HCT116 (cell line): ENCODE data around the gene RELL1. TPM values are rescaled to one million over a fixed set of nuclear protein-coding genes. Genes with fewer than 3 reads are reported as not detected.

ENCODE experiments used
- ATAC-seq: fragments of 200-7000 bp; cut with Tn5 transposase; 2 replicates; pipeline ENCODE4 v1.9.1; 2020; ENCODE audit warnings: mild to moderate bottlenecking, moderate library complexity
- BruUV-seq: library from RNA; stranded (reverse); fragments of 400-500 nt; replicated peaks from 2 replicates; lab custom pipeline; 2021; lab: Mats Ljungman, UMichigan
- CTCF ChIA-PET: fragments of 300-600 bp; sonication (Branson Sonifier 250); formaldehyde crosslinking; loops from one replicate; lab custom pipeline; 2021; ENCODE audit warnings: antibody characterized with exemption; lab: Charles Lee
- POLR2A ChIA-PET: fragments of 300-600, 350-600 bp; sonication (Branson Sonifier 250); formaldehyde crosslinking; loops from one replicate; lab custom pipeline; 2021; ENCODE audit warnings: antibody characterized with exemption; lab: Charles Lee
- RAD21 ChIA-PET, 2 experiments: fragments of 300-600 bp; sonication (Branson Sonifier 250); formaldehyde crosslinking; loops; one replicate each; lab custom pipeline; 2023; ENCODE audit warnings: low total read pairs in 2 of 2; ENCODE audit not compliant: uncharacterized antibody in 2 of 2, unreplicated experiment in 2 of 2, low non-redundant PET in 1 of 2; lab: Charles Lee
- DNase-seq: peaks from one replicate; pipeline ENCODE4 v3.0.0-alpha.2; 2010; ENCODE audit warnings: low read depth, low spot score
- H2AFZ ChIP-seq: fragments of 200-600 bp; shearing (Covaris generic), sonication (generic); 2 replicates; pipeline ENCODE4 v1.6.1; 2017; ENCODE audit warnings: low read depth, mixed run types, mixed read lengths, antibody characterized with exemption, low read length; ENCODE audit not compliant: poor library complexity, severe bottlenecking
- H3K27ac ChIP-seq: 2 replicates; pipeline ENCODE4 v1.5.1; 2012; ENCODE audit warnings: low read depth, low read length
- H3K27me3 ChIP-seq: fragments of 200-600 bp; sonication (generic); 2 replicates; pipeline ENCODE4 v1.6.1; 2016; ENCODE audit warnings: mixed run types, low read length, mixed read lengths; ENCODE audit not compliant: insufficient read depth
- H3K36me3 ChIP-seq, 2 experiments: fragments of 200-500 bp in 1 of 2; fragments of 200-600 bp in 1 of 2; sonication (Bioruptor generic) in 1 of 2; sonication (generic) in 1 of 2; 2 replicates each; pipeline versions ENCODE4 v1.5.1 to v1.6.1; 2014 to 2016; ENCODE audit warnings: low read length in 2 of 2, inconsistent platforms in 1 of 2, mixed read lengths in 1 of 2, mixed run types in 1 of 2; ENCODE audit not compliant: insufficient read depth in 2 of 2, control insufficient read depth in 1 of 2
- H3K4me1 ChIP-seq, 2 experiments: fragments of 200-600 bp in 1 of 2; sonication (generic) in 1 of 2; 2 replicates each; pipeline versions ENCODE4 v1.5.1 to v1.6.1; 2012 to 2017; ENCODE audit warnings: low read length in 2 of 2, inconsistent platforms in 1 of 2, mild to moderate bottlenecking in 1 of 2, mixed read lengths in 1 of 2, mixed run types in 1 of 2, moderate library complexity in 1 of 2; ENCODE audit not compliant: insufficient read depth in 2 of 2, control insufficient read depth in 1 of 2
- H3K4me2 ChIP-seq: fragments of 200-600 bp; sonication (generic); 2 replicates; pipeline ENCODE4 v1.6.1; 2017; ENCODE audit warnings: mixed run types, low read length, mixed read lengths
- H3K4me3 ChIP-seq, 2 experiments: fragments of 200-600 bp in 1 of 2; sonication (generic) in 1 of 2; replicated peaks in 1 of 2; 2 replicates each; pipeline ENCODE4 v1.5.1; 2011 to 2016; ENCODE audit warnings: low read length in 2 of 2, control low read depth in 1 of 2, low read depth in 1 of 2, mild to moderate bottlenecking in 1 of 2, mixed read lengths in 1 of 2, mixed run types in 1 of 2
- H3K79me2 ChIP-seq: fragments of 200-600 bp; sonication (generic); 2 replicates; pipeline ENCODE4 v1.6.1; 2017; ENCODE audit warnings: mild to moderate bottlenecking, mixed run types, low read length, moderate library complexity, mixed read lengths; ENCODE audit not compliant: insufficient read depth
- H3K9ac ChIP-seq: fragments of 200-600 bp; sonication (generic); 2 replicates; pipeline ENCODE4 v1.6.1; 2016; ENCODE audit warnings: low read length, mixed read lengths
- H3K9me2 ChIP-seq: fragments of 200-600 bp; sonication (generic), shearing (Covaris generic); 2 replicates; pipeline ENCODE4 v1.6.1; 2017; ENCODE audit warnings: mixed run types, mild to moderate bottlenecking, moderate library complexity; ENCODE audit not compliant: insufficient read depth
- H3K9me3 ChIP-seq, 2 experiments: fragments of 200-500 bp in 1 of 2; fragments of 200-600 bp in 1 of 2; sonication (Bioruptor generic) in 1 of 2; sonication (generic) in 1 of 2; 2 replicates each; pipeline ENCODE4 v1.6.1; 2014 to 2017; ENCODE audit warnings: low read length in 2 of 2, mixed read lengths in 2 of 2, inconsistent platforms in 1 of 2, low read depth in 1 of 2, mild to moderate bottlenecking in 1 of 2, mixed run types in 1 of 2, moderate library complexity in 1 of 2; ENCODE audit not compliant: control insufficient read depth in 1 of 2, insufficient read depth in 1 of 2
- H4K20me1 ChIP-seq: fragments of 200-600 bp; sonication (generic), shearing (Covaris generic); 2 replicates; pipeline ENCODE4 v1.6.1; 2017; ENCODE audit warnings: mixed run types, mild to moderate bottlenecking, moderate library complexity; ENCODE audit not compliant: insufficient read depth
- CEBPB ChIP-seq: IDR thresholded peaks from 2 replicates; pipeline ENCODE4 v1.6.1; 2012; ENCODE audit warnings: low read depth
- EGR1 ChIP-seq: IDR thresholded peaks from 2 replicates; pipeline ENCODE4 v1.6.1; 2012; ENCODE audit warnings: low read depth
- ELF1 ChIP-seq: IDR thresholded peaks from 2 replicates; pipeline ENCODE4 v1.6.1; 2012; ENCODE audit warnings: low read depth, borderline replicate concordance
- EZH2 ChIP-seq: fragments of 200-600 bp; sonication (generic); IDR thresholded peaks from 2 replicates; pipeline ENCODE4 v1.6.1; 2017; ENCODE audit warnings: antibody characterized with exemption, mixed run types
- EZH2phosphoT487 ChIP-seq: fragments of 200-600 bp; IDR thresholded peaks from 2 replicates; pipeline ENCODE4 v1.6.1; 2018; ENCODE audit warnings: antibody characterized with exemption, borderline replicate concordance
- FOSL1 ChIP-seq: IDR thresholded peaks from 2 replicates; pipeline ENCODE4 v1.6.1; 2012; ENCODE audit warnings: low read depth
- JUND ChIP-seq: IDR thresholded peaks from 2 replicates; pipeline ENCODE4 v1.6.1; 2012
- POLR2A ChIP-seq: IDR thresholded peaks from 2 replicates; pipeline ENCODE4 v1.7.0; 2011; ENCODE audit warnings: borderline replicate concordance; ENCODE audit not compliant: insufficient read depth, insufficient read length; ENCODE audit errors: extremely low read depth
- POLR2AphosphoS5 ChIP-seq: IDR thresholded peaks from 2 replicates; pipeline ENCODE4 v1.6.1; 2011; ENCODE audit warnings: mild to moderate bottlenecking, low read depth, low read length, moderate library complexity
- SP1 ChIP-seq: IDR thresholded peaks from 2 replicates; pipeline ENCODE4 v1.6.1; 2012; ENCODE audit warnings: low read depth
- SRF ChIP-seq: IDR thresholded peaks from 2 replicates; pipeline ENCODE4 v1.6.1; 2012; ENCODE audit warnings: low read depth
- TCF7L2 ChIP-seq: IDR thresholded peaks from 2 replicates; pipeline ENCODE4 v1.7.0; 2011; ENCODE audit warnings: borderline replicate concordance, inconsistent platforms; ENCODE audit not compliant: insufficient read depth, insufficient read length; ENCODE audit errors: extremely low read depth
- YY1 ChIP-seq: IDR thresholded peaks from 2 replicates; pipeline ENCODE4 v1.6.1; 2011; ENCODE audit warnings: low read length, low read depth, moderate library complexity, mild to moderate bottlenecking; ENCODE audit not compliant: insufficient replicate concordance; ENCODE audit errors: extremely low read depth
- ZFX ChIP-seq: fragments of 450-650 bp; IDR thresholded peaks from 2 replicates; pipeline ENCODE4 v1.6.1; 2017
- intact Hi-C: fragments of 100-400 bp; cut with micrococcal nuclease; formaldehyde crosslinking; loops from 2 replicates; pipeline ENCODE4 v1.10.0; 2022
- total RNA-seq: library from RNA; stranded (reverse); gene quantifications from one replicate; pipeline ENCODE4 v1.2.1, GENCODE V29; 2021; ENCODE audit not compliant: unreplicated experiment
- TF ChIP-seq, protein P1 (sequence below): IDR thresholded peaks from 2 replicates; pipeline ENCODE4 v1.6.1; 2012
- TF ChIP-seq, protein P2 (sequence below): IDR thresholded peaks from 2 replicates; pipeline ENCODE4 v1.6.1; 2011; ENCODE audit warnings: mild to moderate bottlenecking, low read length, moderate library complexity; ENCODE audit not compliant: insufficient replicate concordance; ENCODE audit errors: extremely low read depth

Gene RELL1
- total RNA-seq, 1 experiment from 2014 or later = 30.2 TPM

DNA sequence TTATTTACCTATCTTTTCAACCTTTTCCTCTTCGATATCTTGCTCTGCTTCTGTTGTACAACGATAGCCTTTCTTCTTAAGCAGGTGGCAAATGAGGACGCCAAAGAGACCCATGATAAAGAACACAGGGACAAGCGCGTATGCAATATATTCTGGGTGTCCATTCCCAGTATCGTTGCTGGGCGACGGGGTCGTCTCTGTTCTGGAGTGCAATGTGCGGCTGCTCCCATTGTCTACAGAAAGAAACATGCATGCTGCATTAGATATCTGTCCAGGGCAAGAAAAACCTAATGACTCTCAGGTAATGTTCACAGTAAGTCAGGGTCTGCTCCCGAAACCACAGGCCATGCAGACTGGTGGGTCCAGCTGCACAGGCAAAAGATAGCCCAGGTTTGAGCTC is 36.9 kb downstream of the RELL1 start:
- no TSS peak for BruUV-seq
- ChIA-PET CTCF (no interaction called here), POLR2A (no interaction called here), RAD21 (no interaction called here)
- no peak for TF ChIP-seq ELF1
- no peak for TF ChIP-seq SP1
- TF ChIP-seq FOSL1 = no peak
- no peak for TF ChIP-seq CEBPB
- TF ChIP-seq, protein P1, sequence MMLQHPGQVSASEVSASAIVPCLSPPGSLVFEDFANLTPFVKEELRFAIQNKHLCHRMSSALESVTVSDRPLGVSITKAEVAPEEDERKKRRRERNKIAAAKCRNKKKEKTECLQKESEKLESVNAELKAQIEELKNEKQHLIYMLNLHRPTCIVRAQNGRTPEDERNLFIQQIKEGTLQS = no peak
- TF ChIP-seq POLR2AphosphoS5 = no peak
- Histone ChIP-seq H3K4me1 (peaks cover 23 to 49% of the 10 kb centered on the region in 2 experiments), H3K27ac (no peak overlapping the region), H2AFZ (no peak overlapping the region), H3K4me2 (peak overlapping the region; percentile 74; the same call in 1 of the 2 replicates), H4K20me1 (no peaks in the 10 kb centered on the region), H3K9me2 (no peaks in the 10 kb centered on the region), H3K9ac (no peak overlapping the region), H3K79me2 (no peaks in the 10 kb centered on the region; the same call in 1 of the 2 replicates), H3K36me3 (peaks cover 2 to 9% of the 10 kb centered on the region in 2 experiments; a peak in 1 of 4 replicates), H3K27me3 (no peaks in the 10 kb centered on the region), H3K9me3 (peaks cover 0 to 6% of the 10 kb centered on the region in 2 experiments; a peak in 1 of 4 replicates), H3K4me3 (no peak overlapping the region)
- intact Hi-C loops = loop anchor here (5.0 kb wide), 1 partner anchor 47 kb away; no protein-coding TSS in a partner anchor
- ATAC-seq (no peak), DNase-seq (no peak)

DNA sequence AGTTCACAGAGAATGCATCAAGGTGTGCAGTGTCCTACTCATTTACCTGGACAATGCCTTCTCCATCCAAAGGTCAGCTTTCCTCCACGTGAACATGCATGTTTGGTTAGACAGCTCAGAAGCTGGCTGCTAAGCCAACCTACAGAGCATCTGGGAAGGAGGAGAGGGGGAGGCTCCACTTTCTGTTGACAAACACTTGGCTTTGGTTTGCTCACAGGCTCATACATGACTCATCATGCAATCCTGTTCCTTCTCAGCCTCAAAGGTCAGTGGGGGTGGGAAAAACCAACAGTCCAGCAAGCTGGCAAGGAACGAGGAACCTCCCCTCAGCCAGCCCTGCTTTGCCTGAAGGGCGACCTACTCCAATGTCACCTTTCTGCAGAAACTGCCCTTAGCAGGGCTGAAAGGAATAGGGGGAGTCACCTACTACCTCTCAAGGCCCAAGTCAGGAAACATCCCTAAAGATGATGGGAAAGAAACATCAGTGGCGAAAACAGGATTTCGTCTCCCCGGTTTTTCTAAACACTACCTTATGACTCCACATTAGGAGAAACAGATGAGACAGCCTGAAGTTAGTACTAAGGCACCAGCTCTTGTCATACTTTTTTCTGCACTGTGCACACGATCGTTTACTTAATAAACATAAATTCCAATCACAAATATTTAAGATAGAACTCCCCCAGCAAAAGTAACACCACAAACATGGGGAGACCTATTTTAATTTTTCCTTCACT is 37.9 kb downstream of the RELL1 start:
- peak; percentile 77 for DNase-seq
- Histone ChIP-seq H4K20me1 (no peaks in the 10 kb centered on the region), H3K4me1 (peaks cover 17 to 39% of the 10 kb centered on the region in 2 experiments), H3K9me3 (no peaks in the 10 kb centered on the region), H3K36me3 (peaks cover 2 to 9% of the 10 kb centered on the region in 2 experiments; a peak in 1 of 4 replicates), H2AFZ (no peak overlapping the region), H3K4me2 (peak overlapping the region; percentile 74), H3K9me2 (no peaks in the 10 kb centered on the region), H3K79me2 (no peaks in the 10 kb centered on the region; the same call in 1 of the 2 replicates), H3K9ac (peak overlapping the region; percentile 32), H3K27ac (peak overlapping the region; percentile 16; the same call in 1 of the 2 replicates), H3K4me3 (peak overlapping the region in 1 of 2 experiments; percentile 32; a peak in 2 of 4 replicates), H3K27me3 (no peaks in the 10 kb centered on the region)
- peak; percentile 96 for ATAC-seq
- ChIA-PET POLR2A (no interaction called here), CTCF (no interaction called here), RAD21 (no interaction called here)
- intact Hi-C loops = loop anchor here (1.0 to 5.0 kb wide), 2 partner anchors 18 to 46 kb away; no protein-coding TSS in a partner anchor
- no TSS peak for BruUV-seq
- TF ChIP-seq, protein P1 = no peak
- TF ChIP-seq CEBPB = peak; percentile 76
- TF ChIP-seq EZH2phosphoT487 = no peak
- TF ChIP-seq TCF7L2 = peak; percentile 59
- TF ChIP-seq SRF = peak; percentile 38; the same call in 1 of the 2 replicates
- TF ChIP-seq, protein P2, sequence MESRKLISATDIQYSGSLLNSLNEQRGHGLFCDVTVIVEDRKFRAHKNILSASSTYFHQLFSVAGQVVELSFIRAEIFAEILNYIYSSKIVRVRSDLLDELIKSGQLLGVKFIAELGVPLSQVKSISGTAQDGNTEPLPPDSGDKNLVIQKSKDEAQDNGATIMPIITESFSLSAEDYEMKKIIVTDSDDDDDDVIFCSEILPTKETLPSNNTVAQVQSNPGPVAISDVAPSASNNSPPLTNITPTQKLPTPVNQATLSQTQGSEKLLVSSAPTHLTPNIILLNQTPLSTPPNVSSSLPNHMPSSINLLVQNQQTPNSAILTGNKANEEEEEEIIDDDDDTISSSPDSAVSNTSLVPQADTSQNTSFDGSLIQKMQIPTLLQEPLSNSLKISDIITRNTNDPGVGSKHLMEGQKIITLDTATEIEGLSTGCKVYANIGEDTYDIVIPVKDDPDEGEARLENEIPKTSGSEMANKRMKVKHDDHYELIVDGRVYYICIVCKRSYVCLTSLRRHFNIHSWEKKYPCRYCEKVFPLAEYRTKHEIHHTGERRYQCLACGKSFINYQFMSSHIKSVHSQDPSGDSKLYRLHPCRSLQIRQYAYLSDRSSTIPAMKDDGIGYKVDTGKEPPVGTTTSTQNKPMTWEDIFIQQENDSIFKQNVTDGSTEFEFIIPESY = no peak
- peak; percentile 89 for TF ChIP-seq FOSL1
- TF ChIP-seq ZFX = no peak
- TF ChIP-seq ELF1 = no peak; the same call in 1 of the 2 replicates
- TF ChIP-seq EZH2 = no peak
- TF ChIP-seq YY1 = no peak
- TF ChIP-seq EGR1 = peak; percentile 47
- TF ChIP-seq POLR2A = no peak
- peak; percentile 94 for TF ChIP-seq JUND
- peak; percentile 93 for TF ChIP-seq SP1
